GM18505 (cell line): ENCODE measurements around the gene ARIH1.
"Not testable (repeated sequence)": the region's sequence is repeated elsewhere in the genome, so short reads cannot be mapped to it uniquely, and the experiment has no call there.

Experiments used
- ATAC-seq: cut with Tn5 transposase; IDR thresholded peaks from one replicate; pipeline ENCODE4 v1.9.1; 2021; ENCODE audit not compliant: unreplicated experiment
- POLR2A ChIP-seq: IDR thresholded peaks from 4 replicates; pipeline ENCODE4 v1.6.1; 2011; ENCODE audit warnings: borderline replicate concordance; ENCODE audit not compliant: insufficient read depth, insufficient read length; ENCODE audit errors: extremely low read depth

Gene ARIH1

GRCh38 chr15:72570059-72570458 lies 95.9 kb downstream of the ARIH1 start:
- no peak for ATAC-seq
- TF ChIP-seq POLR2A, result no peak

DNA sequence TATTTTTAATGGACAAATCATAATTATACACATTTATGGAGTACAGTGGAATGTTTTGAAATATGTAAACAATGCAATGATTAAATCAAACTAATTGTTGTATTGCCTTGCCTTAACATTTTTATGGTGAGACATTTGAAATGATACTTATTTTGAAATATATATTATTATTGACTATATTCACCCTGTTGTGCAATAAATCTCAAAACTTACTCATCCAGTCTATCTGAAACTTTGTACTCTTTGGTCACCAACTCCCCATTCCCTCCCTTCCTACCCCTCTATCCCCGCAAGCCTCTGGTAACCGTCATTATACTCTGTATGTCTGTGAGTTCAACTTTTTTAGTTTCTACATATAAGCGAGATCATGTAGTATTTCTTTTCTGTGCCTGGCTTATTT lies 105.7 kb downstream of the ARIH1 start:
- ATAC-seq, result no peak
- no peak for TF ChIP-seq POLR2A

GRCh38 chr15:72584006-72584405 lies 109.9 kb downstream of the ARIH1 start:
- ATAC-seq, result no peak
- no peak for TF ChIP-seq POLR2A

DNA sequence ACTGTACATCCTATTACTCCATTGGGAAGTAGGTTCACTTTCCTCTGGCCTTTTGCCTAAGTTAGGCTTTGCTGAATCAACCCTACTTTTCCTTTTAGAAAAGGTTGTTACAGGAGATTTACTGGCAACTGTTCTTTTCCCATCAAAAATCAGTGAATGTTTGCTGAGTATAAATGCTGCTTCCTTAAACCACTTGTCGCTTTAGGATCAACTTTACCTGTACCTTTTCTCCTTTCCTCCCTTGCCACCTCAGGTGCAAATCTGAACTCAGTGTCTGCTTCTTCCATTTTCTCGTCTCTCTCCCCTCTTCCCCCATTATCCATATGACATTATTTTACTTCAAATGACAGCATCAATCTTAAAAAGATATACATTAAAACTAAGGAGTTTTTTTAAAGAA lies 110.9 kb downstream of the ARIH1 start:
- no peak for TF ChIP-seq POLR2A
- ATAC-seq, result no peak

GRCh38 chr15:72585476-72586058 lies 111.4 kb downstream of the ARIH1 start:
- no peak for TF ChIP-seq POLR2A
- ATAC-seq, result no peak

GRCh38 chr15:72588096-72588495 lies 114.0 kb downstream of the ARIH1 start:
- no peak for TF ChIP-seq POLR2A
- no peak for ATAC-seq

- no peak for ATAC-seq
- TF ChIP-seq POLR2A, result no peak
These were observed 116.3 kb downstream of the ARIH1 start for GRCh38 chr15:72590427-72590826.

DNA sequence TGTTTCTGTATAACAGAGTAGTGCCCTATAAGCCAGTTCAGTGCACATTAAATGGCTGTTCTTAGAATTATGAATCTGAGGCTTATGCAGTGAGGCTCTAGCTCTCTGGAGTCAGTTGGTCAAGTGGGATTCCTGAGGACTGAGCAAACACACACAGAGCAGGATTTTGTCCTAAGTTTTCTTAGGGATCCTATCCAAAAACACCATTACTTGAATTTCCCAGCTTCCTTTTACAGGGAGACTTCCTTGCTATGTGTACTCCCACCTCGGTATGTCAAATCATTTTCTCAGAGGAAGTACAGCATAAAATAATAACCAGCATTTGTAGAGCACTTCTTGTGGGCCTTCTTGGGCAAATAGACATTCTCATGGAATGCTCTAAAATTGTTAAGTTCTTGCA lies 117.2 kb downstream of the ARIH1 start:
- ATAC-seq, result no peak
- TF ChIP-seq POLR2A, result no peak

DNA sequence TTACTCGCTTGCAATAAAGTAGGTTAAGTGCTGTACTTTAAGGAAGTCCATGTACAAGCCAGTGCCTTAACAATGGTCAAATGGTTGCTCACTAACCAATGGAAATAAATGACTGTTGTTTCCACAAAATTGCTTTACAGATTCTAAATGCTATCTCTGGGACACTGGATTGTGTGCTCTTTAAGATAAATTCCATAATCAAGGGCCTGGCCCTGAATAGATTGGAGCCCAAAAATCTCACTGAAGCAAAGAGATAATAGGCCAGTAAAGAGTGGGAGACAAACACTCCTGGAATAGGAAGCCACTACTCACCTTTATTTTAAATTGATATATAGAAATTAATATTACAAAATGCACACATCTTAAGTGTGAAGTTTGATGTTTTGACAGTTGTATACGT lies 118.0 kb downstream of the ARIH1 start:
- ATAC-seq, result no peak
- no peak for TF ChIP-seq POLR2A

- no peak for ATAC-seq
- TF ChIP-seq POLR2A, result no peak
These were observed 118.5 kb downstream of the ARIH1 start for GRCh38 chr15:72592676-72593075.

DNA sequence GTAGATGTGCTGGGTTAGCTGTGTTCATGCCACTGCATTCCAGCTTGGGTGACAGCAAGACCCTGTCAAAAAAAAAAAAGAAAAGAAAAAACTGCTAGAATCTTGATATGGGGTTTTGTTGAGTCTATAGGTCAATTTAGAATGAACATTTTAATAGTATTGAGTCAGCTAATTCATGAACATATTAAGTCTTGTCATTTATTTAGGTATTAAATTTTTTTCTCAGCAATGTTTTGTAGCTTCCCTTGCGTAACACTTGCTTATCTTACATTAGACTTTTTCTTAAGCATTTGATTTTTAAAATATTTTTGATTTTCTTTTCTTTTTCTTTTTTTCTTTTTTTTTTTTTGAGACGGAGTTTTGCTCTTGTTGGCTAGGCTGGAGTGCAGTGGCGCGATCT lies 119.7 kb downstream of the ARIH1 start:
- ATAC-seq, result no peak
- no peak for TF ChIP-seq POLR2A

DNA sequence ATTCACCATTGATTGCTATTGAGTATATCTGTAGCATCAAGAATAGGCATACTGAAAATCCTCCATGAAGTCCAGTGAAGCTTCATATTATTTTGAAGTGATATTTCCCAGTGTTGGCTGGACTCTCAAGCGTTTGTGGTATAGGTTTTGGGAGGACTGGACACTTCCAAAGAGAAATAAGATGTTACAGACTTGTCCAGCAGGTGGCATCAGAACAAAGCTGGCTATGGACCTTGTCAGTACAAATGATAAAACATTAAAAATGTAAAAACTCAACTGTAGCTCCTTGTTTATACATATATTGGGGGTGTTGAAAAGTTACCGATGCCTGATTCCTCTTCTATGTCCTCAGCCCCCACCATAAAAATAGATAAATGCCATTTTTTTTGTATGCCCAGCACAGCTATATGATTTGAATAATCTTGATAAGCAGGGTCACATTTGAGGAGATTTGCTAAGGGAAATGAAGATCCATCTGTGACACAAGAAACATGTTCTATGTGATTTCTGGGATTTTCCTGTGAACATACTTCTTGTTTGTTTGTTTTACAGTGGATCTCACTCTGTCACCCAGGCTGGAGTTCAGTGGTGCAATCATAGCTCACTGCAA lies 125.8 kb downstream of the ARIH1 start:
- ATAC-seq, result no peak
- no peak for TF ChIP-seq POLR2A

DNA sequence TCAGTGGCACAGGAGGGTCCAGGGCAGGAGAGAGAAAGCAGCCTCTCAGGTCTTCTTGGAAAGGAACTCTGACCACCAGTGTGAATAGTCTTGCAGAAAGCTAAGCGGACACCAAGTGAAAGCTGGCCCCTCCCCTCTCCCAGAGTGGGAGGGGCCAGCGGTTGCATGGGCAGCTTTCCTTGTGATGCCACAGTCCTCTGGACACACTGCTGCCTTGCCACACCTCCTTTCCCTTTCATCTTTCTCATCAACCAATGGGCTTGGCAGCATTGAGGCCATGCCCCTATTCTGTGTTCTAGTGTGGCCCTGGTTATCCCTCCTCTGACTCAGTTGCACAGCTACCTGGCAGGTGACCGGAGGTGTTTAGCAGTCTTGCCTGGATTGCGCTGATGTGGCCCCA lies 130.7 kb downstream of the ARIH1 start:
- TF ChIP-seq POLR2A, result no peak
- no peak for ATAC-seq

GRCh38 chr15:72608084-72608483 lies 134.0 kb downstream of the ARIH1 start:
- ATAC-seq, result not testable (repeated sequence)

DNA sequence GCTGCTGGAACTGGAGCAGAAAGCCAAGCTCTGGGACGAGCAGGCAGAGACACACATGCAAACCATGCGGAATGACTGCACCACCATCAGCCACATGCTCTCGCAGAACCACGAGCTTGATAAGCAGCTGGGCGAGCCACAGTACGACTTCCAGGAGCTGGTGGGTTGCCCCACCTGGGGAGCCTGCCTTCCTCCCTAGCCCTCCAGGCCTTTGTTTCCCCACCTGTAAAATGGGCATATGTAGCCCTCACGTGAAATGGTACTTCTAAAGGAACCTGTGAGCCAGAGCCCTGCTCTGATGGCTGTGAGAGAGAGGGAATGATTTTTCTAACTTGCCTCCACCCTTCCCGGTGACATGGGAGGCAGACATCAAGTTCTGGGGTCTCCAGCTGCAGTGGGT lies 135.7 kb downstream of the ARIH1 start:
- ATAC-seq, result no peak

DNA sequence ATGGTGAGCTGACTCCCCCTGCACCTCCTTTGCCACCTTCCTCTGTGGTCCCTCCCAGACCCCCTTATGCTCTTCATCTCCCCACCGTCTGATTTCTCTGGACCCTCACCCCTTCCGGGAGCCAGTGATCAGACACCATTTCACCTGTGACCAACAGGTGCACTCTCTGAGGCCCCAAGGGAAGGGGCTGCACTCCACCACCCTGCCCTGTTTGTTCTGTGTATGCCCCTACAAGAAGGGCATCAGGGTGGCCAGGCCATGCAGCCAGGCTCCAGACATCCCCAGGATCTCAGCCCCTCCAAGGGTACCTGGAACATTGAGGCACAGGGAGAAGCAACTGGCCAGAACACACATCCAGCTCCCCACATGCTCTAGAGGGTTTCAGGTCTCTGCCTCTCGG lies 138.2 kb downstream of the ARIH1 start:
- not testable (repeated sequence) for ATAC-seq

More for the DNA sequence above, 135.7 kb downstream of the ARIH1 start:
- TF ChIP-seq POLR2A, result no peak
